Stomach (tissue), 4 donors: ENCODE data around the gene CNTNAP4.

Experiments used
- CTCF ChIP-seq, 7 experiments: fragments of 450-650 bp in 4 of 7; fragments of 200-600 bp in 3 of 7; sonication (generic) in 3 of 7; IDR thresholded peaks; one replicate each; pipeline ENCODE4 v1.5.1; 2016 to 2019; ENCODE audit warnings: antibody characterized with exemption in 7 of 7, control low read depth in 2 of 7, mild to moderate bottlenecking in 1 of 7
- EP300 ChIP-seq: sonication (generic); formaldehyde crosslinking; IDR thresholded peaks from one replicate; pipeline ENCODE4 v1.6.1; 2017; ENCODE audit warnings: antibody characterized with exemption
- POLR2A ChIP-seq, 4 donors: fragments of 450-650 bp; IDR thresholded peaks; one replicate each; pipeline ENCODE4 v1.6.1; 2016; ENCODE audit warnings: antibody characterized with exemption in 4 of 4, control low read depth in 2 of 4, mild to moderate bottlenecking in 1 of 4, moderate library complexity in 1 of 4
- POLR2AphosphoS5 ChIP-seq, 3 donors: sonication (generic); formaldehyde crosslinking; IDR thresholded peaks; one replicate each; pipeline ENCODE4 v1.6.1; 2016; ENCODE audit warnings: antibody characterized with exemption in 3 of 3

- TF ChIP-seq POLR2AphosphoS5 (IDR thresholded peaks at IDR 0.05): no peak
- TF ChIP-seq POLR2A (IDR thresholded peaks at IDR 0.05): no peak
- TF ChIP-seq CTCF (IDR thresholded peaks at IDR 0.05): no peak
- no peak for TF ChIP-seq EP300
These were observed 254.0 kb downstream of the CNTNAP4 start for GRCh38 chr16:76531236-76531635.
